ENCODE measurements around the gene PLD1.
"Not testable (repeated sequence)": the region's sequence is repeated elsewhere in the genome, so short reads cannot be mapped to it uniquely, and the experiment has no call there.

The PLD1 gene

GRCh38 chr3:171815973-171816595 lies 5.8 kb upstream of the PLD1 start:
- DNase-seq (ENCODE audit: low spot score), result no peak

GRCh38 chr3:171814662-171815061 lies 4.4 kb upstream of the PLD1 start:
- DNase-seq (ENCODE audit: low spot score), result not testable (repeated sequence)

- DNase-seq (ENCODE audit: low spot score), result no peak
Measured at GRCh38 chr3:171813897-171814460, 3.7 kb upstream of the PLD1 start.

GRCh38 chr3:171813278-171813896 lies 3.1 kb upstream of the PLD1 start:
- no peak for DNase-seq (ENCODE audit: low spot score)

- no peak for DNase-seq (ENCODE audit: low spot score)
Measured at GRCh38 chr3:171812811-171813210, 2.5 kb upstream of the PLD1 start.

- DNase-seq (ENCODE audit: low spot score), result no peak
Measured at GRCh38 chr3:171811913-171812335, 1.6 kb upstream of the PLD1 start.

- no peak for DNase-seq (ENCODE audit: low spot score)
Measured at GRCh38 chr3:171811295-171811912, 1.1 kb upstream of the PLD1 start.

GRCh38 chr3:171810629-171811294 lies 479 bp upstream of the PLD1 start:
- no peak for DNase-seq (ENCODE audit: low spot score)

- DNase-seq (ENCODE audit: low spot score), result no peak
Measured at GRCh38 chr3:171809611-171809860, 747 bp downstream of the PLD1 start.

GRCh38 chr3:171807806-171808205 lies 2.5 kb downstream of the PLD1 start:
- DNase-seq (ENCODE audit: low spot score), result no peak

GRCh38 chr3:171807129-171807675 lies 3.1 kb downstream of the PLD1 start:
- DNase-seq (ENCODE audit: low spot score), result no peak

- DNase-seq (ENCODE audit: low spot score), result no peak
Measured at GRCh38 chr3:171806200-171807128, 3.8 kb downstream of the PLD1 start.

- no peak for DNase-seq (ENCODE audit: low spot score)
Measured at GRCh38 chr3:171805687-171806086, 4.6 kb downstream of the PLD1 start.

- DNase-seq (ENCODE audit: low spot score), result no peak
Measured at GRCh38 chr3:171804618-171805389, 5.5 kb downstream of the PLD1 start.

- no peak for DNase-seq (ENCODE audit: low spot score)
Measured at GRCh38 chr3:171803044-171803443, 7.2 kb downstream of the PLD1 start.

GRCh38 chr3:171802590-171802956 lies 7.7 kb downstream of the PLD1 start:
- no peak for DNase-seq (ENCODE audit: low spot score)

- no peak for DNase-seq (ENCODE audit: low spot score)
Measured at GRCh38 chr3:171801738-171802589, 8.3 kb downstream of the PLD1 start.

- DNase-seq (ENCODE audit: low spot score), result no peak
Measured at GRCh38 chr3:171799501-171799900, 10.8 kb downstream of the PLD1 start.

GRCh38 chr3:171797873-171798272 lies 12.4 kb downstream of the PLD1 start:
- no peak for DNase-seq (ENCODE audit: low spot score)

GRCh38 chr3:171797265-171797679 lies 13.0 kb downstream of the PLD1 start:
- no peak for DNase-seq (ENCODE audit: low spot score)

Data from CD4-positive, alpha-beta T cell treated with Interleukin-15 for 4 hours (primary cell).